ENCODE results near the gene TCFL5.

GRCh38 chr20:62832212-62832922 lies 29.3 kb downstream of the TCFL5 start:
- no peak for TF ChIP-seq CTCF (IDR thresholded peaks at IDR 0.05)
- no peak for TF ChIP-seq POLR2A (IDR thresholded peaks at IDR 0.05)
